BLaER1 treated with 17β-estradiol and CSF1 and Interleukin-3, amounts not matched to agents 10 nM and 100 nM (cell line): ENCODE data around the gene RPH3AL.
A peak's percentile ranks its signal among the peaks of the same experiment; 100 is the strongest.

Experiments used
- H3K27ac ChIP-seq, 11 experiments: shearing (Covaris generic); formaldehyde crosslinking; 2 replicates each; pipeline ENCODE4 v1.8.1; 2022
- H3K27me3 ChIP-seq, 11 experiments: shearing (Covaris generic); formaldehyde crosslinking; 2 replicates each; pipeline ENCODE4 v1.8.1; 2022
- H3K36me3 ChIP-seq, 11 experiments: shearing (Covaris generic); formaldehyde crosslinking; 2 replicates each; pipeline ENCODE4 v1.8.1; 2022
- H3K4me1 ChIP-seq, 10 experiments: shearing (Covaris generic); formaldehyde crosslinking; 2 replicates each; pipeline ENCODE4 v1.8.1; 2022
- H3K4me2 ChIP-seq, 11 experiments: shearing (Covaris generic); formaldehyde crosslinking; 2 replicates each; pipeline ENCODE4 v1.8.1; 2022
- H3K4me3 ChIP-seq, 10 experiments: shearing (Covaris generic); formaldehyde crosslinking; 2 replicates each; pipeline ENCODE4 v1.8.1; 2022
- H3K9ac ChIP-seq, 11 experiments: shearing (Covaris generic); formaldehyde crosslinking; 2 replicates each; pipeline ENCODE4 v1.8.1; 2022
- H3K9me3 ChIP-seq, 11 experiments: shearing (Covaris generic); formaldehyde crosslinking; replicated peaks in 1 of 11; 2 replicates each; pipeline ENCODE4 v1.8.1; 2022
- H4K20me1 ChIP-seq, 11 experiments: shearing (Covaris generic); formaldehyde crosslinking; 2 replicates each; pipeline ENCODE4 v1.8.1; 2022
- Cebpa-rat ChIP-seq, 11 experiments: shearing (Covaris generic); IDR thresholded peaks; 2 replicates each; pipeline ENCODE4 v1.8.1; 2022

Gene RPH3AL

GRCh38 chr17:290626-291025, 62.0 kb downstream of the RPH3AL start:
- peaks cover 0 to 36% (median 0%) of the 10 kb centered on the region in 11 experiments; a peak in 12 of 22 replicates for H3K27me3 ChIP-seq

GRCh38 chr17:290121-290521, 62.5 kb downstream of the RPH3AL start:
- H3K9me3 ChIP-seq = no peaks in the 10 kb centered on the region
- no peak overlapping the region for H3K27ac ChIP-seq
- peaks cover 0 to 33% (median 14%) of the 10 kb centered on the region in 11 experiments; a peak in 9 of 22 replicates for H4K20me1 ChIP-seq
- H3K9ac ChIP-seq = peak overlapping the region in 1 of 11 experiments; percentile 26; a peak in 1 of 22 replicates
- H3K36me3 ChIP-seq = peaks cover 0 to 3% (median 0%) of the 10 kb centered on the region in 11 experiments; a peak in 2 of 22 replicates
- H3K4me2 ChIP-seq = peak overlapping the region in 8 of 11 experiments; percentile 78 to 98 (median 91); a peak in 13 of 22 replicates
- H3K4me1 ChIP-seq = peaks cover 22 to 76% (median 73%) of the 10 kb centered on the region in 10 experiments
- peaks cover 0 to 41% (median 0%) of the 10 kb centered on the region in 11 experiments; a peak in 12 of 22 replicates for H3K27me3 ChIP-seq
- TF ChIP-seq Cebpa-rat (IDR thresholded peaks at IDR 0.05) = no peak
- no peak overlapping the region for H3K4me3 ChIP-seq

More at GRCh38 chr17:290626-291025, 62.0 kb downstream of the RPH3AL start:
- Histone ChIP-seq H3K4me2 (peak overlapping the region in 8 of 11 experiments; percentile 78 to 98 (median 91); a peak in 15 of 22 replicates), H3K27ac (no peak overlapping the region), H3K36me3 (peaks cover 0 to 3% (median 0%) of the 10 kb centered on the region in 11 experiments; a peak in 2 of 22 replicates), H3K9ac (peak overlapping the region in 1 of 11 experiments; percentile 26; a peak in 1 of 22 replicates), H4K20me1 (peaks cover 0 to 28% (median 11%) of the 10 kb centered on the region in 11 experiments; a peak in 9 of 22 replicates), H3K4me3 (no peak overlapping the region), H3K4me1 (peaks cover 18 to 71% (median 68%) of the 10 kb centered on the region in 10 experiments), H3K9me3 (no peaks in the 10 kb centered on the region)
- TF ChIP-seq Cebpa-rat (IDR thresholded peaks at IDR 0.05) = no peak

DNA sequence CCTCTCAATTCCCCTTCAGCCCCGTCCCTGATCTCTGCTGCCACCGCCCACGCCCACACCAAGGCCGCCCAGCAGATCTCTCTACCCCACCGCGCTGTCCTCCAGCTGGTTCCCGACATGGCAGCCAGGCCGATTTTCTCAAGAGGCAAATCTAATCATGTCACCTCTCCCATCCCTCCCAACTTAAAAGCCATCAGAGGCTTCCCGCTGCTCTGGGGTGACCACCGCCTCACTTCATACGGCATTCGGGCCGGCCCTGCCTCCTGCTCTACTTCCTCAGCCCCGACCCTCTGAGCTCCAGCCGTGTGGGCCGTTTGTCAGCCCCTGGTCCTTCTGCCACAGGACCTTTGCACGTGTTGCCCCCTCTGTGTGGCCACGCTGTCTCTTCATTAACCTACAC, 63.2 kb downstream of the RPH3AL start:
- peak overlapping the region in 8 of 11 experiments; percentile 39 to 98 (median 90); a peak in 15 of 22 replicates for H3K4me2 ChIP-seq
- no peak overlapping the region for H3K27ac ChIP-seq

GRCh38 chr17:288802-289356, 63.7 kb downstream of the RPH3AL start:
- Histone ChIP-seq H3K4me3 (no peak overlapping the region), H3K4me1 (peaks cover 21 to 83% (median 81%) of the 10 kb centered on the region in 10 experiments), H4K20me1 (peaks cover 0 to 42% (median 17%) of the 10 kb centered on the region in 11 experiments; a peak in 11 of 22 replicates), H3K9ac (no peak overlapping the region), H3K27ac (no peak overlapping the region), H3K9me3 (no peaks in the 10 kb centered on the region), H3K4me2 (peak overlapping the region in 8 of 11 experiments; percentile 39 to 98 (median 90); a peak in 16 of 22 replicates), H3K27me3 (peaks cover 0 to 48% (median 0%) of the 10 kb centered on the region in 11 experiments; a peak in 10 of 22 replicates), H3K36me3 (peaks cover 0 to 3% (median 0%) of the 10 kb centered on the region in 11 experiments; a peak in 2 of 22 replicates)
- TF ChIP-seq Cebpa-rat (IDR thresholded peaks at IDR 0.05) = no peak

More for the DNA sequence above, 63.2 kb downstream of the RPH3AL start:
- no peak overlapping the region for H3K9ac ChIP-seq
- no peaks in the 10 kb centered on the region for H3K9me3 ChIP-seq
- TF ChIP-seq Cebpa-rat (IDR thresholded peaks at IDR 0.05) = no peak
- peaks cover 0 to 48% (median 0%) of the 10 kb centered on the region in 11 experiments; a peak in 11 of 22 replicates for H3K27me3 ChIP-seq
- no peak overlapping the region for H3K4me3 ChIP-seq
- H4K20me1 ChIP-seq = peaks cover 0 to 40% (median 14%) of the 10 kb centered on the region in 11 experiments; a peak in 9 of 22 replicates
- peaks cover 0 to 3% (median 0%) of the 10 kb centered on the region in 11 experiments; a peak in 2 of 22 replicates for H3K36me3 ChIP-seq
- H3K4me1 ChIP-seq = peaks cover 22 to 83% (median 80%) of the 10 kb centered on the region in 10 experiments

DNA sequence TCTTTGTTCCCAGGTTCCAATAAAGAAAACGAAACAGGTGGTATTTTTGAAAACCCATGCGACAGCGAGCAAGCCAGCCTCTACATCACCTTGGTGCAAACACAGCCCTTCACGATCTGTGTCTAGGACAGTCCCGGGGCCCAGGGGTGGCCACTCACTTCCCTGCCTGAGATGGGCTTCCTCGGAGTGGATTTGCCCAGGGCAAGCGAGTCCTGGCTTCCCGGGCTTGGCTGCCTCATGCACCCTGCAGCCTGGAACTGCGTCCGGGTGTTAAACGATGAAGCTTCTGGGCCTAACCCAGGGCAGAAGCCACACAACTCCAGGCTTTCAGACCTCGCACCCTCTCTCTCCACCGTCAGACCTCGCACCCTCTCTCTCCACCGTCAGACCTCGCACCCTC, 66.0 kb downstream of the RPH3AL start:
- Histone ChIP-seq H3K4me2 (peak overlapping the region in 8 of 11 experiments; percentile 72 to 94 (median 80); a peak in 15 of 22 replicates), H3K4me1 (peaks cover 8 to 83% (median 81%) of the 10 kb centered on the region in 10 experiments; a peak in 19 of 20 replicates), H4K20me1 (peaks cover 0 to 35% (median 10%) of the 10 kb centered on the region in 11 experiments; a peak in 12 of 22 replicates), H3K27me3 (peaks cover 0 to 36% (median 0%) of the 10 kb centered on the region in 11 experiments; a peak in 9 of 22 replicates), H3K27ac (no peak overlapping the region), H3K4me3 (no peak overlapping the region), H3K9ac (no peak overlapping the region), H3K36me3 (peaks cover 0 to 7% (median 0%) of the 10 kb centered on the region in 11 experiments; a peak in 3 of 22 replicates), H3K9me3 (no peaks in the 10 kb centered on the region)
- TF ChIP-seq Cebpa-rat (IDR thresholded peaks at IDR 0.05) = no peak

DNA sequence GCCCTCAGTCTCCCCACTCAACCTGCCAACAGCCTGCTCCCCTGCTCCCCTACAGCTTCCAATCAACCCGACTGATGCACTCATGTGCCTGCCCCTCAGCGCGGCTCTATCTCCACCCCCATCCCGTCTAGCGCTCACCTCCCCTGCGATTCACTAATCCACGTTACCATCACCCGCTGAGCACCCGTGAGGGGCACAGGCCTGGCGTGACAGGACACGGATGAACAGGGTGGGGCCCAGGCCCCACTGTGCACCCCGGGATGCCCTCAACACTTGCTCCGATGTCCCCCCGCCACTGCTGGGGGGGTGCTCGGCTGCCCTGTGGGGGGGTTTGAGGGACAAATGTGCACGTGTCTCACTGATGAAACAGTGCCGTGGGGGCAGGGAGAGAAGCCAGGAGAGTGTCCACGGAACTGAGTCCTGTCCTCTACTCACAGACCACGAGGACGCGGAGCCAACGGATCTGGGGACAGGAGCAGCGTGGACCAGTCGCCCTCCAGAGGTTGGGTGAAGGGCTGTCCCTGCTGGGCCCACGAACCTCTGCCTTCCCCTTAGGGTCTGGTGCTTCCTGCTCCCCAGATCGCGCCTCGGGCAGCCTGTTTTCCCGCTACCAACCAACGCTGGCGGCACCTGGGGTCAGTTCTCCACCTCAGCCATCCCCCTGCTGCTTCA, 66.7 kb downstream of the RPH3AL start:
- Histone ChIP-seq H3K4me2 (peak overlapping the region in 10 of 11 experiments; percentile 12 to 94 (median 78); a peak in 19 of 22 replicates), H3K27ac (no peak overlapping the region), H4K20me1 (peaks cover 0 to 35% (median 10%) of the 10 kb centered on the region in 11 experiments; a peak in 12 of 22 replicates), H3K36me3 (peaks cover 0 to 7% (median 0%) of the 10 kb centered on the region in 11 experiments; a peak in 3 of 22 replicates), H3K4me1 (peaks cover 8 to 83% (median 80%) of the 10 kb centered on the region in 10 experiments; a peak in 19 of 20 replicates), H3K9me3 (peaks cover 0 to under 1% (median 0%) of the 10 kb centered on the region in 11 experiments; a peak in 2 of 22 replicates), H3K27me3 (peaks cover 0 to 36% (median 0%) of the 10 kb centered on the region in 11 experiments; a peak in 9 of 22 replicates), H3K4me3 (no peak overlapping the region; a peak in 1 of 20 replicates), H3K9ac (no peak overlapping the region)
- TF ChIP-seq Cebpa-rat (IDR thresholded peaks at IDR 0.05) = no peak

DNA sequence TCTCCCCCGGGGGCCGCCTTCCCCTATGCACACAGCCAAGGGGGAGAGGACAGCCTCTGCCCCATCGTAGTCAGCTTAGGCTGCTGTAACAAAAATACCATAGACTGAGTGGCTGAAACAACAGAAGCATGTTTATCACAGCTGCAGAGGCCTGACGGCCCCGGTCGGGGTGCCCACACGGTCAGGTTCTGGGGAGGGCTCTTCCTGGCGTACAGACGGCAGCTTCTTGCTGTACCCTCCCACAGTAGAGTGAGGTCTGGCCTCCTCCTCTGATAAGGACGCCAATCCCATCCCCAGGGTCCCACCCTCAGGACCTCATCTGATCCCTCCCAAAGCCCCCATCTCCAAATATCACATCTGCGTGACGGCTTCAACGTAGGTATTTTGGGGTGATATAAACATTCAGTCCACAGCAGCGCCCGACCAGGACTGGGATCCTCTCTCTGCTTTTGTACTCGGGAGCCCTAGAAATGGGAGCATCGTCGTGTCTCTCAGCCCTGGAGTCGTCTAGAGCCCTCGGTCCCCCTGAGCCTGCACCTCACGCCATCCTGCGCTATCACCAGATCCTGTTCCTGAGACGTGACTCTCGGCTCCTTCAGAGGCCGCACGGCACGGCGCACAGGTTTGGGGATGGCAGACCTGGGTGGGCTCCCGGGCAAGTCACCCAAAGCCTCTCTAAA, 67.8 kb downstream of the RPH3AL start:
- peak overlapping the region in 2 of 11 experiments; percentile 2 to 31; a peak in 3 of 22 replicates for H3K27ac ChIP-seq
- H3K4me2 ChIP-seq = peak overlapping the region; percentile 12 to 94 (median 76); a peak in 20 of 22 replicates
- H3K4me1 ChIP-seq = peaks cover 10 to 83% (median 80%) of the 10 kb centered on the region in 10 experiments
- H3K9me3 ChIP-seq = peaks cover 0 to 10% (median 5%) of the 10 kb centered on the region in 11 experiments; a peak in 9 of 22 replicates
- peaks cover 0 to 35% (median 10%) of the 10 kb centered on the region in 11 experiments; a peak in 12 of 22 replicates for H4K20me1 ChIP-seq
- no peak for TF ChIP-seq Cebpa-rat (IDR thresholded peaks at IDR 0.05)
- peak overlapping the region in 4 of 11 experiments; percentile 32 to 57 (median 44); a peak in 7 of 22 replicates for H3K9ac ChIP-seq
- peaks cover 0 to 7% (median 0%) of the 10 kb centered on the region in 11 experiments; a peak in 1 of 22 replicates for H3K36me3 ChIP-seq
- H3K27me3 ChIP-seq = peaks cover 0 to 36% (median 0%) of the 10 kb centered on the region in 11 experiments; a peak in 9 of 22 replicates
- peak overlapping the region in 2 of 10 experiments; percentile 7 to 12; a peak in 1 of 20 replicates for H3K4me3 ChIP-seq
